ENCODE data around the gene TMEM221. TPM values are rescaled to one million over a fixed set of nuclear protein-coding genes. Genes with fewer than 3 reads are reported as not detected.
"Not testable (repeated sequence)": the region's sequence is repeated elsewhere in the genome, so short reads cannot be mapped to it uniquely, and the experiment has no call there.

The TMEM221 gene
- not detected in 2 replicates for total RNA-seq (2014; rRNA removed; shearing (Covaris generic))

DNA sequence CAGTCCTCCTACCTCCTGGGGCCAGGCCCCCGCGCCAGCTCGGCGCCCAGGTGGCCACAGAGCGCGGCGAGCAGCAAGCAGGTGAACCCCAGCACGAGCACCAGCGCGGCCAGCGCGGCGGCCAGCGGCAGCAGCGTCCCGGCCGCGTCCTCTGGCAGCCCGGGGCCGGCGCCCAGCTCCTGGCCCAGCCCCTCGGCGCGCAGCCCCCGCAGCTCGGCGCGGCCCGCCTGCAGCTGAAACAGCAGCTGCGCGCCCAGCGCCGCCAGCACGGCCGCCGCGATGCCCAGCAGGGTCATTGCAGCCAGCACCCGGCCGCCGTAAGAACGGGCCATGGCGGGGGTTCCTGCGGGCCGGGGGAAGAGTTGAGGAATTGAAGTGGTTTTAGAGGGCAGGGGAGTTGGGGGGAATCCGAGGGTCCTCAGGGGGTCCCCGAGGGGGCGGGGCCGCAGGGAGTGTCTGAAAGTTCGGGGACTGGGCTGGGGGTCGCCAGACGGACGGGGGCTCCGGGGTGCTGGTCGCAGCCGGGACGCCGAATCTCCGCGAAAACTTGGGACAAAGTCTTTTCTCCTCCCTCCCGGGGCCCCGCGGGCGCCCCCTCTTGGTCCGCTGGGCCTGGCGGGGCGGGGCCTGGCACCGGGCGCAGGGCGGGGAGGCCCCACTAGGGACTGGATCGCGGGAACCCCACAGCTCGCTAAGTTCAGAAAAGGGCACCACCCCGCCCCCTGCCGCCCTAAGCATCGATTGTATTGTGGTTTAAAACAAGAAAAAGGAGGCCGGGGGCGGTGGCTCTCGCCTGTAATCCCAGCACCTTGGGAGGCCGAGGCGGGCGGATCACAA is at the start of gene TMEM221:
Gene TMEM221, minus strand, starts transcription at position 538 of the 837 bp plus-strand sequence. Its CDS starts 206 bp downstream, at position 332.
- peak; percentile 31 for DNase-seq (ENCODE audit: low read depth)

DNA sequence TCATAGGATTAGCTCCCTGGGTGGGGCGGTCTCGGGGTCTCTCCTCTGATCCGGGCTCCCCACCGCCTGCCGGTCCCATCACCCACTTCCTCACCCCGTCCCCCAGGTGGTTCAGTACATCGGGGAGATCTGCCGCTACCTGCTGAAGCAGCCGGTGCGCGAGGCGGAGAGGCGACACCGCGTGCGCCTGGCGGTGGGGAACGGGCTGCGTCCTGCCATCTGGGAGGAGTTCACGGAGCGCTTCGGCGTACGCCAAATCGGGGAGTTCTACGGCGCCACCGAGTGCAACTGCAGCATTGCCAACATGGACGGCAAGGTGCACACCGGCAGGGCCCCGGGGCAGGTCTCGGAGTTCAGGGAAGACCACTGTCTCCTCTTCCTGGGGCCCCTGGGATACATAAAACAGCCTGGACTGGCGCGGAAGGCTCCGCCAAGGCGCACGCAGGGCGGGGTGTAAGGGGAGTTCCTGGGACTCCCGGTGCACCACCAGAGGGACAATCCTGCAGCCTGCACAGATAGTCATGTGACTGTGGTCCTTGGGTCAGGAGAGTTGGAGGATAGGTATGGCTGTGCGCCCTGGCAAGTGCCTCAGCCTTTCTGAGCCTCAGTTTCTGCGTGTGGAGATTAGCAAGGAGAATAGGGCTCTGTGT is 48.8 kb upstream of the TMEM221 start:
- no peak for DNase-seq (ENCODE audit: low read depth)

DNA sequence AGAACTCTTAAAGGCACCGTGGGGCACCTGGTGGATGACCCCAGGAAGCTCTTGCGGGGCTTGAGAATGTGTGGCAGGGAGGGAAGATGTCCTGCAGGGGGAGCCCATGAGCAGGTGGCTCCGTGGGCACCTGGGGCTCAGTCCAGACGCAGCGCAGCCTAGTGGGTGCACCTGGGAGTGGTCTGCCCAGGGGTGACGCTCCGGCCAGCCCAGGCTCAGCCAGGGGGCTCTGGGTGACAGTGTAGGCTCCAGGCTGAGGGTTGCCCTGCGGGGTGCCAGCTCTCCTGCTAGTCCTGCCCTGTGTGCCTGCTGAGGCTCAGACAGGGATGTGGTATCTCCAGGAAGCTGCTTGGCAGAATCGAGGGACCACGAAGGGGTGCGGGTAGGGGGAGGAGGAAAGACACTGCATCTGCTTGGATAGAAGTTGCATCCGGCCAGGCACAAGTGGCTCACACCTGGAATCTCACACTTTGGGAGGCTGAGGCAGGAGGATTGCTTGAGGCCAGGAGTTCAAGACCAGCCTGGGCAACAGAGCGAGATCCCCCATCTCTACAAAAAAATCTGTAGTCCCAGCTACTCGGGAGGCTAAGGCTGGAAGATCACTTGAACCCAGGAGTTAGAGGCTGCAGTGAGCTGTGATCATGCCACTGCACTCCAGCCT is 48.0 kb upstream of the TMEM221 start:
- peak; percentile 49 for DNase-seq (ENCODE audit: low read depth)

DNA sequence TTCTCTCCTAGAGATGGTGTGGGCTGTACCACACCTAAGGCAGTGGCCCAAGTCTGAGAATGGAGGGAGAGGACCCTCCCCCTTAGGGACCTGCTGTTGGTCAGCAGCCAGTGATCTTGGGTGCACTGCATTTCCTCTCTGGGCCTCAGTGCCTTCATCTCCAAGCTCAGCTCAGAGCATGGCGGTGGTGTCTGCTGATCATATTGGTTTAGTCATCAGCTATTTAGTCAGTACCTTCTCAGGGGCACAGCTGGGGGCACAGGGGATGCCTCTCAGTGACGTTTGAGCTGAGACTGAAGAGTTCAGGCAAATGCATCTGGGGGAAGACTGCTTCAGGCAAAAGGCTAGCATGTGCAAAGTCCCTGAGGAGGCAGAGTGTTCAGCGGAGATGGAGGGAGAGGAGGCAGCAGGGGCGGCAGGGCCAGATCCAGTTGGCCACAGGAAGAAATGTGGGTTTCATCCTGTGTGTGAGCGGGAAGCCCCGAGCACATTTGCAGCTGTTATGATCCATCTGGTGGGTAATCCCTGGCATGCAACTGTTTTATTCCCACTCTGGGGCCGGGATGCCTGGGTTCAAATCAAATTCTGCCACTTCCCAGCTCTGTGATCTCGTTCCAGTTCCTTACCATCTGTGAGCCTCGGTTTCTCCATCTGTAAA is 47.3 kb upstream of the TMEM221 start:
- no peak for DNase-seq (ENCODE audit: low read depth)

DNA sequence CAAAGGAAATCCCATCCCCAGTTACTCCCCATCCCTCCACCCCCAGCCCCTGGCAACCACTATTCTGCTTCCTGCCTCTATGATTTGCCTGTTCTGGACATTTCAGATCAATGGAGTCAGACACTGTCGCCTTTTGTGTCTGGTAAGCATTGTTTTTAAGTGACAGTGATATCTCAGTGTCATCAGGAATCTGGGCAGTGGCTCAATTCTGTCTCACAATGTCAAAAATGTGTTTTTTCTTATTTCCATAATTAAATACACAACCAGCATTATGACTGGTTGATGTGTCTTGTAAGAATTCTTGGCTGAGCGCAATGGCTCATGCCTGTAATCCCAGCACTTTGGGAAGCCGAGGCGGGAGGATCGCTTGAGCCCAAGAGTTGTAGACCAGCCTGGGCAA is 42.8 kb upstream of the TMEM221 start:
- DNase-seq (ENCODE audit: low read depth), result no peak

DNA sequence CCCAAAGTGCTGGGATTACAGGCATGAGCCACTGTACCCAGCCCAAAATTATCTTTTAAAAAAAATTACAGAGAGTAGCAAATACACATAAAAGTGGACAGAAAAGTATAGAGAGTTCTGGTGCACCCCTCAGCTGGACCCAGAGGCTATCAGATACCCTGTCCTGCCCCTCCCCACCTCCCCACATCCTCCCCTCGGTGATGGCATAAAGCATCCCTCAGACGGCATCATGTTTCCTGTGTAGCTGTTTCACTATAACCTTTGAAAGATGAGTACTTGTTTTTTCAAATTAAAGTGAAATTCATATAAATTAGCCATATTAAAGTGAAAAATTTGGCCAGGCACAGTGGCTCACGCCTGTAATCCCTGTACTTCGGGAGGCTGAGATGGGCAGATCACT is 41.9 kb upstream of the TMEM221 start:
- DNase-seq (ENCODE audit: low read depth), result no peak

DNA sequence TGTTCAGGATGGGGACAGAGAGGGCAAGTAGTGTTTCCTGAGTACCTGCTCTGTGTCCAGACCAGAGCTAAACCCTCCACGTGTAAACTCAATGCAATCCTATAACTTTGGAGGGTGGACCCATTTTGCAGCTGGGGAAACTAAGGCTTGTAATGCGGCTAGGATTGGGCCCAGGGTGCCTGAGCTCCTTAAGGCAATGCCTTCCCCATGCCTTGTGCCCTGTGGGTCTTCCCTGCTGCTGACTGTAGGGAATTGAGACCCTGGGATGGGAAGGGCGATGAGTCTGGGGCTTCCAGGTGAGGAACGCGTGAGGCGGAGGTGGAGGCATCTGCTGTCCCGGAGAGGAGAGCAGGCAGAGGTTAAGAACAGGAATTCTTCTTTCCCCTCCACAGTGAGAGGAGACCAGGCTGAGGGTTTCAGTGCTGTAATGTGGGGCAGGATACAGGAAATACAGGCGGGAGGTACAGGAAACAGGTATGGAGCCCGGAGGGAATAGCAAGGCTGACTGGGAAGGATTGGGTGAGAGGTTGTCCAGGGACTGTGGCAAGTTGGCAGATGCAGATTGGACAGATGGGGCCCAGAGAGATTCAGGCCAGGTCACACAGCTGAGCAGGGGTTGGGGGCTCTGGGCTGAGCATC is 41.0 kb upstream of the TMEM221 start:
- no peak for DNase-seq (ENCODE audit: low read depth)

DNA sequence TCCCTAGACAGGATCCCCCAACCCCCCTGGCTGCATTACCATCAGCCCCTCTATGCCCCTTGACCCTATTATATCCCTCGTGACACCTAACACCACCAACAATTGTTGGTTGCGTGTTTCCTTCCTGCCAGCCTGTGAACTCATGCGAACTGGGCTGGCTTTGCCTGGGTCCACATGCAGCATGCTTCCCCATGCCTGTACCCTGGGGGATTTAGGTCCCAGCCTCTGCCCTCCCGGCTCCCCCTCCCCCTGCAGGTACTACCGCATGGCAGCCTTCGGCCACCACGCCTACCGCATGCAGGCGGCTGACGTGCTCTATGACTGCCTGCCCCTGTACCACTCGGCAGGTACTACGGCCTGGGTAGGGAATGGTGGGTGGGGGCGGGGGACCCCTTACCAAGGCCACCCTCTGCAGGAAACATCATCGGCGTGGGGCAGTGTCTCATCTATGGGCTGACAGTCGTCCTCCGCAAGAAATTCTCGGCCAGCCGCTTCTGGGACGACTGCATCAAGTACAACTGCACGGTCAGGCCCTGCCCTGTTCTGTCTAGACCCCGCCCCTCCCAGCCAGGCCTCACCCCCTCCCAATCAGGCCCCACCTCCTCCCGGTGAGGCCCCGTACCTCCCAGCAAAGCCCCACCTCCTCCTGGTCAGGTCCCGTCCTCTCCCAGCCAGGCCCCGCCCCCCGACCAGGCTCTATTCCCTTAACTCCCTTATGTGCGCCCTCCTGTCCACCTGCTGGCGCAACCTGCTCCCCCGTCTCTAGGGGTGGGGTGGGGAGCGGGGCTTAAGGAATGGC is 40.3 kb upstream of the TMEM221 start:
- no peak for DNase-seq (ENCODE audit: low read depth)

DNA sequence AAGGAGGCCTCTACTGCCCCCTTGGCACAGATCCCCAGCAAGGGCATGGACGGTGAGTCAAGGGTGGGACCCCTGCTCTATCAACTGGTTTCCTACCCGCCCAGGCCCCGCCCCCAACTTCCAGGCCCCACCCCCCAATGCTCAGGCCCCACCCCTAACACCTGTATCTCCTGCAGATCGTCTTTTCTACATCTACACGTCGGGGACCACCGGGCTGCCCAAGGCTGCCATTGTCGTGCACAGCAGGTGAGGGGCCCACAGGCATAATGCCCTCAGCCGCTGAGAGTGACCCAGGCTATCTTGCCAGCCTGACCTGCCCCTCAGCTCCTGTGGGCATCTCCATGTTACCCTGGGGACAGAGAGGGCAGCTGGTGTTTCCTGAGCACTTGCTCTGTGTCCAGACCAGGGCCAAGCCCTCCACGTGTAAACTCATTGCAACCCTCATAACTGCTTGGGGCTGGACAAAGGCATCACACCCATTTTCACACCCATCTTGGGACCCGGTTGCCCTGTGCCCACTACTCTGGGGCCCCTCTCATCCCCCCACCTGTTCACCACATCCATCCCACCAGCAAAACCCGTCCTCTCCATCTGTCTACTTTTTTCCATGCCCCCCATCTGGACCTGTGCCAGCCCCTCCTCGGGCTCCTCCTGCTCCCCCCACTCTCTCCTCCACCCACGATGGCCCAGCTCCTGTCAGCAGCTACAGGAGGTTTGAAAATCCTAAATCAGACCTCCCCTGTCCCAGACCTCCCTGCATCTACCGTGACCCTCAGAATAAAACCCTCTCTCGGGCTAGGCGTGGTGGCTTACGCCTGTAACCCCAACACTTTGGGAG is 39.0 kb upstream of the TMEM221 start:
- DNase-seq (ENCODE audit: low read depth), result no peak

DNA sequence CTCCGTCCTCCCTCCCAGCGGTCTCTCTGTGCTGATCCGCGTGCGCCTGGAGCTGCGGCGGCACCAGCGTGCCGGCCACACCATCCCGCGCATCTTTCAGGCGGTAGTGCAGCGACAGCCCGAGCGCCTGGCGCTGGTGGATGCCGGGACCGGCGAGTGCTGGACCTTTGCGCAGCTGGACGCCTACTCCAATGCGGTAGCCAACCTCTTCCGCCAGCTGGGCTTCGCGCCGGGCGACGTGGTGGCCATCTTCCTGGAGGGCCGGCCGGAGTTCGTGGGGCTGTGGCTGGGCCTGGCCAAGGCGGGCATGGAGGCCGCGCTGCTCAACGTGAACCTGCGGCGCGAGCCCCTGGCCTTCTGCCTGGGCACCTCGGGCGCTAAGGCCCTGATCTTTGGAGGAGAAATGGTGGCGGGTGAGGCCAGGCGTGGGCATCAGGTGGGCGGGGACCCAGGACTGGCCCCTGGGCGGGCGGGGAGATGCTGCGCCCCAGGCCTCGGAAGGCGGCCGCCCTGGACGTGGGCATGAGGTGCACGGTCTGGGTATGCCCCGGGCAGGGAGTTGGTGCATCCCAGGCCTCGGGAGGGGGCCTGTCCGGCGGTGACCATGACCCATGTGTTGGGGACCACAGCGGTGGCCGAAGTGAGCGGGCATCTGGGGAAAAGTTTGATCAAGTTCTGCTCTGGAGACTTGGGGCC is 38.2 kb upstream of the TMEM221 start:
- DNase-seq (ENCODE audit: low read depth), result no peak

DNA sequence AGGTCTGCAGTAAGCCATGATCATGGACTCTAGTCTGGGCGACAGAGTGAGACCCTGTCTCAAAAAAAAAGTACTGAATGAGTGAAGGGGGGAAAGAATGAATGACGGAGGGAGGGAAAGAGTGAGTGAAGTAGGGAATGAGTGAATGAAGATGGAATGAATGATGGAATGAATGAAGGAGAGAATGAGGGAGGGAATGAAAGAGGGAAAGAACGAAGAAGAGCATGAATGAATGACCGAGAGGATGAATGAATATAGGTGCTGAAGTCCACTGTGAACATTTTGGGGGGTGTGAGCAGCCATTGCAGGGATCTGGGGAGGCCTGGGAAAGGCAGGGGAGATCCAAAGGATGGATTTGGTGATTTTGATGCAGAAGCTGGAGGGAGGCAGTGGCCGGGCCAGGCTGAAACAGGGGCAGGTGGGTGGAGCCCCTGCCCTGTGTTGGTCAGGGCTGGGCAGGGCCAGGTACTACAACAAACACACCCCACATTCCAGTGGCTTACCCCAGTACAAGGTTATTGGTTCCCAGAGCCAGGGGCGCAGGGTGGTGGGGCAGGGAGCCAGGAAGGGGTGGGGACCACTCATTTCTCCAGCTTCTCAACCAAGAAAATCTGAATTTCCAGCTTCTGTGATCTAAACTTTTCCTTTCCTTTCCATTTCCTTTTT is 36.2 kb upstream of the TMEM221 start:
- DNase-seq (ENCODE audit: low read depth), result no peak

DNA sequence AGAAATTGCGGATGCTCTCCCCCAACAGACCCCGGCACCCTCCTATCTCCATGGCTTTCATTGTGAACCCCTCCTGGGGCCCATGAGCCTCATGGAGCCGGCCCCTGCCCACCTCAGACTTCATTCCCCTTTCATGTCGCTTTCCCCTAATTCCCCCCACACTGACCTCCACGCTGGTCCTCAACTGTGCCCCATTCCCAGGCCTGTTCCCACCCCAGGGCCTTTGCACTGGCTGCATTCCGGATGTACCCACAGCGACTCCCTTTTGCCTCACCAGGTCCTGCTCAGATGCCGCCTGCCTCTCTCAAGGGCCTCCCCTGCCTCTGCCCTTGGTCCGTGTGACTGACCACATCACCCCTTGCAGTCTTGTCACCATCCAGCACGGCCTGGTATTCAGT is 35.1 kb upstream of the TMEM221 start:
- DNase-seq (ENCODE audit: low read depth), result no peak

DNA sequence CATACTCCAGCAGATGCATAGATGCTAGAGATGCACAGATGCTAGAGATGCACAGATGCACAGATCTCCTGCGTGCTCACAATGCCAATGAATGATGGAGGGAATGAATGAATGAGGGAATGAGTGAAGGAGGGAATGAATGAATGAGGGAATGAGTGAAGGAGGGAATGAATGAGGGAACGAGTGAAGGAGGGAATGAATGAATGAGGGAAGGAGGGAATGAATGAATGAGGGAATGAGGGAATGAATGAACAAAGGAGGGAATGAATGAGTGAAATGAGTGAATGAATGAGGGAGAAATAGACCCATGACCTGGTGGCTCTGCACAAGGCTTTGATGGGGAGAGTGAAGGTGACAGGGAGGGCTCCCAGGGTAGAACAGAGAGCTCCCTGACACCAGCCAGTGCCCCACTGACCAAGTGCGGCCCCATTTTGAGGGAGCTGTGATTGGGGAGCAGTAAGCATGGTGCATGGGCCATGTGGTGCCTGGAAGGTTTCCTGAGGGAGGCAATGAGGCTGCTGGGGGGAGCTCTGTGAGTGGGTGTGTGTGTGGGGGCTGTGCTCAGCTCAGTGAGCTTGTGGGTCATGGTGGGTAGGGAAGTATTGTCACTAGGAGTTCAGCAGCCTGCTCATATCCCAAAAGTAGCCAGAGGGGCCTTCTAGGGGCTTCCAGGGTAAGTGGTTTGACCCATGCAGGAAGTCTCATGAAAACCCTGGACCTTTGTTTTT is 34.6 kb upstream of the TMEM221 start:
- no peak for DNase-seq (ENCODE audit: low read depth)

DNA sequence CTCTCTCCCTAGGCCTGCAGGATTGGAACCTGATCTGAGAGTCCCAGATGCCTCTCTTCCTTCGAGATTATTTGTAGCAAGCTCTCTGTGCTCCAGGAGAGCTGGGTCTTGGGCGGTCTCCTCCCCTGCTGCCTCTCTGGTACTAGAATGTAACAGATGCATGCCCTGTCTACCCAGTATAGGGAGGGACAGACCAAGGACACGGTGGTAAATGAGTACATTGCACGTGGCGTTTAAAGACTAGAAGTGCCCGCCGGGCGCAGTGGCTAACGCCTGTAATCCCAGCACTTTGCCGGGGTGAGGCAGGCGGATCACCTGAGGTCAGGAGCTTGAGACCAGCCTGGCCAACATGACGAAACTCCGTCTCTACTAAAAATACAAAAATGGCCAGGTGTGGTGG is 33.5 kb upstream of the TMEM221 start:
- DNase-seq (ENCODE audit: low read depth), result no peak

DNA sequence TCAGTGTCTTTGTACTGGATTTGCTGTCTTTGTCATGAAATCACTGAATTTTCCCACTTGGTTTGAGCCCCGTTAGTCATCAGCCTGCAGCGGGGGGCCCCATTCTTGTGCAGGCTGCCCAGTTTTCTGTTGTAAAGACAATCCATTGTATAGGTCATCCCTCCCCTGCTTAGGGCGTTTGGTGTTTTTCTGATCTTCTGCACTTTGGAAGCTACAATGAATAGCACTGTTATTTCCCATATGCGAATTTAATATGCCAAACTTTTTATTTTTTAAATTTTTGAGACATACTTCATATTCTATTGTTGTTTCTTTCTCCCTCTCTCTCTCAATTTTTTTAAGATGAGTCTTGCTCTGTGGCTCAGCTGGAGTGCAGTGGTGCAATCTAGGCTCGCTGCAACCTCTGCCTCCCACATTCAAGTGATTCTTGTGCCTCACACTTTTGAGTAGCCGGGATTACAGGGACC is 30.9 kb upstream of the TMEM221 start:
- peak; percentile 67 for DNase-seq (ENCODE audit: low read depth)

DNA sequence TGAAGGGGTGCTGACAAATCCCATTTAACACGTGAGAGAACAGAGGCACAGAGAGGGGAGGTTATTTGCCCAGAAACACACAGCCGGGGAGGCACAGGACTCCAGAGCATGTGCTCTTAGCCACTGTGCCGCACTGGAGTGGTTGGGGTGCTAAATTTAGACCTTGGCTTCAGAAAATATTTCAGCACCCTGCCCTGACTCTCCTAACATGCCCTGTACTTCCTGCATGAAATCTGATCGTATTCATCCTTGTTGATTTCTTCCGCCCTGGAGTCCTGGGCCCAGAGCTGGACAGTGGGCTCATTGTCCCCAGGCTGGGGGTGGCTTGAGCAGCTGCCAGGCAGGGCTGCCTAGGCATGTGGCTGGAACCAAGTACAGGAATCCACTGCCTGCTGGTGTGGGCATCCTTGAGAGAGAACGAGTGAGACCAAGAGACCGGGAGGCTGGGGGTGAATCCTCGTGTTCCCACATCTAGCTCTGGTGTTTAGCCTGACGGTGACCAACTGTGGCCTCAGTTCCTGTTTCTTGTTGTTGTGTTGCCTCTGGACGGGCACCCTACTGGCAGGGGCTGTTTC is 27.2 kb upstream of the TMEM221 start:
- peak; percentile 90 for DNase-seq (ENCODE audit: low read depth)

DNA sequence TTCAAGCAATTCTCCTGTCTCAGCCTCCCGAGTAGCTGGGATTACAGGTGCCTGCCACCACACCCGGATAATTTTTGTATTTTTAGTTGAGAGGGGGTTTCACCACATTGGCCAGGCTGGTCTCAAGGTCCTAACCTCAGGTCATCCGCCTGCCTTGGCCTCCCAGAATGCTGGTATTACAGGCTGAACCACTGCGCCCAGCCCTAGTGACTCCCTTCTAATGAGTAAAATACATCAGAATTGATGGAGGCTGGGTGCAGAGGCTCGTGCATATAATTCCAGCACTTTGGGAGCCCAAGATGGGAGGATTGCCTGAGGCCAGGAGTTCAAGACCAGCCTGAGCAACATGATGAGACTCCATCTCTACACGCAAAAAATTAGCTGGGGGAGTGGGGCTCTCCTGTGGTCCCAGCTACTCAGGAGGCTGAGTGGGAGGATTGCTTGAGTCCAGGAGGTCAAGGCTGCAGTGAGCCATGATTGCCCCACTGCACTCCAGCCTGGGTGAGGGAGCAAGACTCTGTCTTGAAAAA is 26.6 kb upstream of the TMEM221 start:
- not testable (repeated sequence) for DNase-seq (ENCODE audit: low read depth)

All from RPMI7951 (cell line).